Breast epithelium (tissue), 3 donors: ENCODE results near the gene CLCNKA.

Source experiments
- POLR2AphosphoS5 ChIP-seq, 3 donors: sonication (generic); formaldehyde crosslinking; IDR thresholded peaks; one replicate each; pipeline ENCODE4 v1.6.1; 2017; ENCODE audit warnings: antibody characterized with exemption in 3 of 3
- TF ChIP-seq, protein P1 (sequence below), 3 donors: fragments of 450-650 bp; IDR thresholded peaks; one replicate each; pipeline ENCODE4 v1.5.1; 2016 to 2017; ENCODE audit warnings: antibody characterized with exemption in 3 of 3, mild to moderate bottlenecking in 3 of 3, moderate library complexity in 3 of 3

DNA sequence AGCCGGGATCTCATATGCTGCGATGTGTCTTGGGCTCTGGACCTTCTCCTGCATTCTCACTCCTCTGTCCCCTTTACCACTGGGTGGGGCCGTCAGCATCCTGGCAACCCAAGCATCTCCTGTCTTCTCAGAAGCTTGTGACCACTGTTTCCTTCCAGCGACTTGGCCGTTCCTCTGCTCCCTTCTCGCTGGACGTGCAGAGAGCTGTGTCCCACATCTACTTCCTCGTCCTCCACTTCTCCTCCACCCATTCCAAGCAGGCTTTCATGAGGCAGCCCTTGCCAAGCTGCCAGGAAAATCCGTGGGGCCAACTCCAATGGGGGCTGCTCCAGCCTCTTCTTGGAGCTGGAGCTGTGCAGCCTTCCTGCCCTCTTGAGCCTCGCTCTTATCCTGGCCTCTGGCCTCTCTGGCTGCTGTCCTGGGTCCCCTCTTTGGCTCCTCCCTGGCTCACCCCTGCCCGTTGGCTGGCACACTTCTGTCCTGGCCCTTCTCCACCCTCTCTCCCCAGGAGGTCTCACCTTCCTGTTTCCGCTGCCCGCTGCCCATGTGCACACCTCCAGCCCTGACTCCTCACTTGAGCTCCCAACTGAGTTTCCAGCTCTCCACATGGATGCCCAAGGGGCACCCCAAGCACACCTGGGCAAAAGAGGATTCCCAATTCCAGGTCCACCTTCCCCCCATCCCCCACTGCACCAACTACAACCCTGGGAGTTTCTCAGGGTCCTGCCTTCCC lies 42.9 kb downstream of the CLCNKA start:
- TF ChIP-seq POLR2AphosphoS5 (IDR thresholded peaks at IDR 0.05): no peak
- TF ChIP-seq, protein P1, sequence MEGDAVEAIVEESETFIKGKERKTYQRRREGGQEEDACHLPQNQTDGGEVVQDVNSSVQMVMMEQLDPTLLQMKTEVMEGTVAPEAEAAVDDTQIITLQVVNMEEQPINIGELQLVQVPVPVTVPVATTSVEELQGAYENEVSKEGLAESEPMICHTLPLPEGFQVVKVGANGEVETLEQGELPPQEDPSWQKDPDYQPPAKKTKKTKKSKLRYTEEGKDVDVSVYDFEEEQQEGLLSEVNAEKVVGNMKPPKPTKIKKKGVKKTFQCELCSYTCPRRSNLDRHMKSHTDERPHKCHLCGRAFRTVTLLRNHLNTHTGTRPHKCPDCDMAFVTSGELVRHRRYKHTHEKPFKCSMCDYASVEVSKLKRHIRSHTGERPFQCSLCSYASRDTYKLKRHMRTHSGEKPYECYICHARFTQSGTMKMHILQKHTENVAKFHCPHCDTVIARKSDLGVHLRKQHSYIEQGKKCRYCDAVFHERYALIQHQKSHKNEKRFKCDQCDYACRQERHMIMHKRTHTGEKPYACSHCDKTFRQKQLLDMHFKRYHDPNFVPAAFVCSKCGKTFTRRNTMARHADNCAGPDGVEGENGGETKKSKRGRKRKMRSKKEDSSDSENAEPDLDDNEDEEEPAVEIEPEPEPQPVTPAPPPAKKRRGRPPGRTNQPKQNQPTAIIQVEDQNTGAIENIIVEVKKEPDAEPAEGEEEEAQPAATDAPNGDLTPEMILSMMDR (IDR thresholded peaks at IDR 0.05): no peak
